Measurements from ENCODE around the gene UBXN1.
"Not testable (repeated sequence)": the region's sequence is repeated elsewhere in the genome, so short reads cannot be mapped to it uniquely, and the experiment has no call there.

UBXN1 gene

GRCh38 chr11:62708793-62709192, 29.9 kb upstream of the UBXN1 start:
- DNase-seq (ENCODE audit: low read depth in 2 of 3, low spot score in 1 of 3), result no peak

GRCh38 chr11:62708392-62708791, 29.5 kb upstream of the UBXN1 start:
- no peak for DNase-seq (ENCODE audit: low read depth in 2 of 3, low spot score in 1 of 3)

DNA sequence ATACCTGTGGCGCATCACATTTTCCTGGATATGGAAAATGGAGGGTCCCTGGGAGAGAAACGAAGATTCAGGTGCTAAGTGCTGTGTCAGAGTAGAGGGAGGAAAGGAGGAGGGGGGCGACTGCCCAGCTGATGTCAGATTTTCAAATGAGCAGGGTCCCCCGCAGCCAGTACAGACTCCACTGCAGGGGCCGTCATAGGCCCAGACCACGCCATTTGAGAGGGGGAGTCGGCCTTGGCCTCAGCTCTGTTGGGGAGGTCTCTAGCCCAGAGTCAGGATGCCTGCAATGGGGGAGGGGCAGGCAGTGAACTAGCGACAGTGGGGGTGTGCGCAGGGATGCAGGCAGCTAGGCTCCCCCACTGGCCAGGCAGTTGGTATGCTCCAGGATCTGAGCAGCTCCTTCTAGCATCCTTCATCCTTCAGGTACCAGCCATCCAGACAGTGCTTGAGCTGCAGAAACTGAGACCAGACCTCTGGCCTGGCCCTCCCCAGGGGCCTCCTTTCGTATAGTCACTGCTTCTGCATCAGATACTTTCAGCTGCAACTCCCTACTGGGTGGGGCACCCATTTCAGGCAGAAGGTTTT, 28.5 kb upstream of the UBXN1 start, which contains the start of the genes BSCL2 and GNG3:
Gene BSCL2, minus strand, starts transcription at position 148 of the 585 bp plus-strand sequence. CDS start 229 bp downstream, outside the sequence.
Gene GNG3, plus strand, starts transcription at position 400 of the 585 bp plus-strand sequence. CDS start 620 bp downstream, outside the sequence.
- no peak for DNase-seq (ENCODE audit: low read depth in 2 of 3, low spot score in 1 of 3)

DNA sequence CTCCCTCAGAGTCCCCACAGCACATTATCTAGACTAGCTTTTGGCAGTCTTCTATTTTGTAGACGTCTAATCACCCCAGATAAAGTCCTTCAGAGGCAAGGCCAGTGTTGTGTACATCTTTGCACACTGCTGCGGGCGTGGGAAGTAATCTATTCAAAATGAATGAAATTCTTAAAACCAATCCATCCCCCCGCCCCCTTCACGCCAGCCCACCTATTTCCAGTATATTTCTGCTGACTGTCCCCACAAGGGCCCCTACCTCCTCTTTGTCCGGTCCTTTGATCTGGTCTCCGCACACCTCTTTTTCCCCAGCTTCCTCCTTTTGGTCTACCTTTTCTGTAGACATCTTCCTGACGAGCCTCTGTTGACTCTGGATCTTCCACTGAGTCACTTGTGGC, 28.0 kb upstream of the UBXN1 start:
- no peak for DNase-seq (ENCODE audit: low read depth in 2 of 3, low spot score in 1 of 3)

GRCh38 chr11:62705880-62706849, 27.3 kb upstream of the UBXN1 start:
- peak; percentile 86 to 93 (median 92) for DNase-seq (ENCODE audit: low read depth in 2 of 3, low spot score in 1 of 3)

- no peak for DNase-seq (ENCODE audit: low read depth in 2 of 3, low spot score in 1 of 3)
These were observed 26.5 kb upstream of the UBXN1 start for GRCh38 chr11:62705413-62705812.

- DNase-seq (ENCODE audit: low read depth in 2 of 3, low spot score in 1 of 3), result not testable (repeated sequence)
These were observed 25.0 kb upstream of the UBXN1 start for GRCh38 chr11:62703921-62704320.

GRCh38 chr11:62702246-62702645, 23.4 kb upstream of the UBXN1 start:
- no peak for DNase-seq (ENCODE audit: low read depth in 2 of 3, low spot score in 1 of 3)

DNA sequence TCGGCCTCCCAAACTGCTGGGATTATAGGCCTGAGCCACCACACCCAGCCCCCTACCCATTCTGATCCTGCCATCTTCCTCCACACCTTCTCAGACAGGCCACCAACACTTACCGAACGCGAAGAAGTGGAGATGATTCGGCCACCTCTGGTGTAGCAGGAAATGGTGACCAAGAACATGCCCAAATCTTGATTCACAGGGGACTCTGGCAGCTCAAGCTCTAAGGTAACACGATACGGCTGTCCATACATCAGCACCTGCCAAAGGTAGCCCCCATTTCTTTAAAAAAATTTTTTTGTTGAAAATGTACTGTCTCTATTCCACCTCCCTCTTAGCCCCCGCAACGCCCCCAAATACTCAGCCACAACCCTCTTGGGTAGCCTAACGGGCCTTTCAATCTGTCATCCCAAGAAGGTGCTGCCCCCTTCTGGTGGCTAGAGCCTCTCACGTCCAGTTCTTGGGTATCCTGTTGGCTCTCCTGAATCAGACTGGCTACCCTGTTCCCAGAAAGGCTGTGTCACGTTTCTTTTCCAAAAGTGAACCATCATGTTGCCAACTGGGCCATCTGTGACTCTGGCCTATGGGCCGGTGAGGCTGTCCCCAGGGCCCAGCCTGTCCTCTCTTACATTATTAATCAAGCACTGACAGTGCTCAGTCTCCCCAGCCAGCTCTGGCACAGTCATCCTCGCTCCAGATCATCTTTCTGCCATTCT, 15.7 kb upstream of the UBXN1 start:
- DNase-seq (ENCODE audit: low read depth in 2 of 3, low spot score in 1 of 3), result peak in 2 of 3 donors; percentile 63 to 78

- DNase-seq (ENCODE audit: low read depth in 2 of 3, low spot score in 1 of 3), result not testable (repeated sequence)
These were observed 14.8 kb upstream of the UBXN1 start for GRCh38 chr11:62693624-62694023.

DNA sequence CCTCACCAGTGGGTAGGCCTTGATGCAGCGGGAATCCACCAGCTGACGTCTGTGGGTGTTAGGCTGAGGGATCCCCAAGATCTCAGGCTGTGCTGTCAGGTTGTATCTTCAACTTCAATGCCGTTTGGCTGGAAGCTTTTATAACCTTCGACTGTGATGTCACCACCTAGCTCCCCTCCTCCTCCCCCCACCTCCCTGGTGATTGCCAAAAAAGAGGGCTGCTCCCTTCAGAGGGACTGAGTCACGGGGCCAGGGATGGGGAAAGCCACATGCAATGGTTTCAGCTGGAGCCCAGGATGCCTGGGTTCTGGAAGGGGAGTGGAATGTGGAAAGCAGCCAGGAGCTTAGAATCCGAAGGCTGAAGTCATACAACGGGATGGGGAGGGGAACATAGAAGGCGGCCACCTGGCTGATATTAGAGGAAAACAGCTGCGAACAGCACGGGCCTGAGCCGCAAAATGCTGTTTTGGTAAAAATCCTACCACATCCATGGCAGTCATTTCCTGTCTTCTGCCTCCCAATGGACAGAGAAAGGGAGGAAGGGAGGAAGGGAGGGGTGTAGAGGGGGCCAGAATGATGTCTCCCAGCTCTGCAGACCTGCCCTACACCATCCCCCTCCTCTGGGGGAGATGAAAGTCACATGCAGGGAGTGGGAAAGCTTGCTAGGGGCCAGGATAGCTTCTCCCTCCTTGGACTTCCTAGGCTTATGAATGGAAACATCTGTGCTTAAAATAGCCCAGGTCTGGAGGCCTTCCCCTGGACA, 10.7 kb upstream of the UBXN1 start, which contains the start of gene LRRN4CL:
Gene LRRN4CL, minus strand, starts transcription at position 110 of the 763 bp plus-strand sequence. CDS start 1,022 bp downstream, outside the sequence.
- no peak for DNase-seq (ENCODE audit: low read depth in 2 of 3, low spot score in 1 of 3)

DNA sequence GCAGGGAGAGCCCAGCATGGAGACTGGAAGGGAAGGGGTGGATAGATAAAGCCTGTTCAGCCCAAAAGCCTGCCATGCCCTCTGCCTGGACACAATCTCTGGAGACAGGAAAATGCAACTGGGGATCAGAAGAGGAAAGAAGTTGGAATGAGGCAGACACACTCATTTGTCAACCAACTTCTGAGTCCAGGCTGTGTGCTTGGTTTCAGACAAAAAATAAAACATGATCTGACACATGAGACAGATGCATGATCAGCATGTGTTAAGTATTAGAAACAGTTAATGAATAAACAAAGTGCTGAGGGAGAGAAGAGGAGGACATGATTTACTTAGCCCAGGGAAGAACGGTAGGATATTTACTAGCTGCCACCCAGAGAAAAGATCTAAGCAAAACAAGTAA, 9.6 kb upstream of the UBXN1 start:
- DNase-seq (ENCODE audit: low read depth in 2 of 3, low spot score in 1 of 3), result no peak

GRCh38 chr11:62687508-62688396, 8.9 kb upstream of the UBXN1 start:
- DNase-seq (ENCODE audit: low read depth in 2 of 3, low spot score in 1 of 3), result no peak

DNA sequence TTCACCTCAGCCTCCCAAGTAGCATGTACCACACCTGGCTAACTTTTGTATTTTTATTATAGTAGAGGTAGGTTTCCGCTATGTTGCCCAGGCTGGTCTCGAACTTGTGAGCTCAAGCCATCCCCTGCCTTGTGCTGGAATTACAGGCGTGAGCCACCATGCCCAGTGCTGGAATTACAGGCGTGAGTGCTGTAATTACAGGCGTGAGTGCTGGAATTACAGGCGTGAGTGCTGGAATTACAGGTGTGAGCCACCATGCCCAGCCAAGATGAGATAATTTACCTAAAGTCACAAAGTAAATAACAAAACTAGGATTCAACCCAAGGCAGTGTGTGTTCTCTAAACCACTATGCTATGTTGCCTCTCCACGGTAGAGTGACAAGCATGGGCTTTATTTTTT, 3.6 kb upstream of the UBXN1 start:
- no peak for DNase-seq (ENCODE audit: low read depth in 2 of 3, low spot score in 1 of 3)

- DNase-seq (ENCODE audit: low read depth in 2 of 3, low spot score in 1 of 3), result no peak
These were observed 2.0 kb upstream of the UBXN1 start for GRCh38 chr11:62680825-62681240.

DNA sequence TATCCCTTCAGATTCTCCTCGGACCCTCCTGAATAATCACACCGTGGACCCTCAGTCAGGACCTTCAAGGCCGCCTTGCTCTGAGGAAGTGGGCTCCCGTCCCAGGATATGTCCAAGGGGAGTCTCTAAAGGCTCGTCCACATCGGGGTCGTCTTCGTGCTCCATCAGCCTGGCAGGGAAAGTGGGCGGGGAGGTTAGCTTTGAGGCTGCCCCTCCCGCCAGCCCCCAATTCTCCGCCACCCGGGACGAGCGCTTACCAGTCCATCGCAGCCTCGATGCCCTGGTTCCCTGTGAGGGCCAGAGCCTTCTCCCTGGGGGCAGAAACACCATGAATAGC, 472 bp downstream of the UBXN1 start:
- no peak for DNase-seq (ENCODE audit: low read depth in 2 of 3, low spot score in 1 of 3)

DNA sequence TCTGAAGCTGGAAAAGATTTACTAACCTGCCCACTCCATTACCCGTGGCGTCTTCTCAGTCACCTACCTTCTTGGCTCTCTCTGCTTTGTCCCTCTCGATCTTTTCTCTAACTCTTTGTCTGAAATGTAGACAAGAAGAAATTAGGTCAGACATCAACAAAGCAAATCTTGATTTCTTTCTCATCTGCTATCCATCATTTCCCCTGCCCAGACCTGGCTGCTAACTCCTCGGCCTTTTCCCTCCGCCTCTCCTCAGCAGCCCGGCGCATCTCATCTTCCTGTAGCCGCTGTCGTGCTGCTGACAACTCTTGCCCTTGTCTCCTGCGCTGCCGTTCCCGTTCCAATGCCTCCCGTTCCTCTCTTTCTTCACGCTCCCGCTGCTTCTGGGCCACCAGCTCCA, 1.2 kb downstream of the UBXN1 start:
- DNase-seq (ENCODE audit: low read depth in 2 of 3, low spot score in 1 of 3), result no peak

DNA sequence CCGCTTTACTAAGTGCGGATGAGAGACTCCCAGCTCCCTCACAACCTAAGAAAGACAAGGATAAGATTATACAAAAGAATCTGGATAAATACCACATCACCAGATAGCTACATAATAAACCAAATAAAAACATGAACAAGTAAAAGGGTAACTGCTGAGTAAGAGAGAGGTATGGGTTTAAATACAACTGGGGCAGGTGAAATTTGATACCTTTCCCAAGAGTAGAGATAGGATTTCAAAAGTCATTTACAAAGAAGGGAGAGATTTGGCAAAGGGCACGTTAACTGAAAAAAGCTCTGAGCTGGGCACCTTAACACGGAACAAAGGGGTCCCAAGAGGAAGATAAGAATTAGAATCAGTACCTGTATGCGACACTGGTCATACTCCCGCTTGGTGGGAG, 1.7 kb downstream of the UBXN1 start:
- no peak for DNase-seq (ENCODE audit: low read depth in 2 of 3, low spot score in 1 of 3)

- no peak for DNase-seq (ENCODE audit: low read depth in 2 of 3, low spot score in 1 of 3)
These were observed 2.2 kb downstream of the UBXN1 start for GRCh38 chr11:62676698-62677097.

DNA sequence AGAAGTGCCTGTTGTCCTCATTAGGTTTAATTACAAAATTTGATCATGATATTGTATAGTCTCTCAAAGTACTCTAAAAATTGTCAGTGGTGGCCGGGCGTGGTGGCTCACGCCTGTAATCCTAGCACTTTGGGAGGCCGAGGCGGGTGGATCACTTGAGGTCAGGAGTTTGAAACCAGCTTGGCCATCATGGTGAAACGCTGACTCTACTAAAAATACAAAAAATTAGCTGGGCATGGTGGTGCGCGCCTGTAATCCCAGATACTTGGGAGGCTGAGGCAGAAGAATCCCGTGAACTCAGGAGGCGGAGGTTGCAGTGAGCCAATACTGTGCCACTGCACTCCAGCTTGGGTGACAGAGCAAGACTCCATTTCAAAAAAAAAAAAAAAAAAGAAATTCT, 3.5 kb downstream of the UBXN1 start:
- DNase-seq (ENCODE audit: low read depth in 2 of 3, low spot score in 1 of 3), result not testable (repeated sequence)
